HCT116 (cell line): ENCODE data around the gene PDHB. TPM values are rescaled to one million over a fixed set of nuclear protein-coding genes. Genes with fewer than 3 reads are reported as not detected.

Source experiments
- ATAC-seq: fragments of 200-7000 bp; cut with Tn5 transposase; 2 replicates; pipeline ENCODE4 v1.9.1; 2020; ENCODE audit warnings: mild to moderate bottlenecking, moderate library complexity
- BruUV-seq: library from RNA; stranded (reverse); fragments of 400-500 nt; replicated peaks from 2 replicates; lab custom pipeline; 2021; lab: Mats Ljungman, UMichigan
- CTCF ChIA-PET: fragments of 300-600 bp; sonication (Branson Sonifier 250); formaldehyde crosslinking; loops from one replicate; lab custom pipeline; 2021; ENCODE audit warnings: antibody characterized with exemption; lab: Charles Lee
- POLR2A ChIA-PET: fragments of 300-600, 350-600 bp; sonication (Branson Sonifier 250); formaldehyde crosslinking; loops from one replicate; lab custom pipeline; 2021; ENCODE audit warnings: antibody characterized with exemption; lab: Charles Lee
- RAD21 ChIA-PET, 2 experiments: fragments of 300-600 bp; sonication (Branson Sonifier 250); formaldehyde crosslinking; loops; one replicate each; lab custom pipeline; 2023; ENCODE audit warnings: low total read pairs in 2 of 2; ENCODE audit not compliant: uncharacterized antibody in 2 of 2, unreplicated experiment in 2 of 2, low non-redundant PET in 1 of 2; lab: Charles Lee
- DNase-seq: peaks from one replicate; pipeline ENCODE4 v3.0.0-alpha.2; 2010; ENCODE audit warnings: low read depth, low spot score
- H2AFZ ChIP-seq: fragments of 200-600 bp; shearing (Covaris generic), sonication (generic); 2 replicates; pipeline ENCODE4 v1.6.1; 2017; ENCODE audit warnings: low read depth, mixed run types, mixed read lengths, antibody characterized with exemption, low read length; ENCODE audit not compliant: poor library complexity, severe bottlenecking
- H3K27ac ChIP-seq: 2 replicates; pipeline ENCODE4 v1.5.1; 2012; ENCODE audit warnings: low read depth, low read length
- H3K27me3 ChIP-seq: fragments of 200-600 bp; sonication (generic); 2 replicates; pipeline ENCODE4 v1.6.1; 2016; ENCODE audit warnings: mixed run types, low read length, mixed read lengths; ENCODE audit not compliant: insufficient read depth
- H3K36me3 ChIP-seq, 2 experiments: fragments of 200-500 bp in 1 of 2; fragments of 200-600 bp in 1 of 2; sonication (Bioruptor generic) in 1 of 2; sonication (generic) in 1 of 2; 2 replicates each; pipeline versions ENCODE4 v1.5.1 to v1.6.1; 2014 to 2016; ENCODE audit warnings: low read length in 2 of 2, inconsistent platforms in 1 of 2, mixed read lengths in 1 of 2, mixed run types in 1 of 2; ENCODE audit not compliant: insufficient read depth in 2 of 2, control insufficient read depth in 1 of 2
- H3K4me1 ChIP-seq, 2 experiments: fragments of 200-600 bp in 1 of 2; sonication (generic) in 1 of 2; 2 replicates each; pipeline versions ENCODE4 v1.5.1 to v1.6.1; 2012 to 2017; ENCODE audit warnings: low read length in 2 of 2, inconsistent platforms in 1 of 2, mild to moderate bottlenecking in 1 of 2, mixed read lengths in 1 of 2, mixed run types in 1 of 2, moderate library complexity in 1 of 2; ENCODE audit not compliant: insufficient read depth in 2 of 2, control insufficient read depth in 1 of 2
- H3K4me2 ChIP-seq: fragments of 200-600 bp; sonication (generic); 2 replicates; pipeline ENCODE4 v1.6.1; 2017; ENCODE audit warnings: mixed run types, low read length, mixed read lengths
- H3K4me3 ChIP-seq, 2 experiments: fragments of 200-600 bp in 1 of 2; sonication (generic) in 1 of 2; replicated peaks in 1 of 2; 2 replicates each; pipeline ENCODE4 v1.5.1; 2011 to 2016; ENCODE audit warnings: low read length in 2 of 2, control low read depth in 1 of 2, low read depth in 1 of 2, mild to moderate bottlenecking in 1 of 2, mixed read lengths in 1 of 2, mixed run types in 1 of 2
- H3K79me2 ChIP-seq: fragments of 200-600 bp; sonication (generic); 2 replicates; pipeline ENCODE4 v1.6.1; 2017; ENCODE audit warnings: mild to moderate bottlenecking, mixed run types, low read length, moderate library complexity, mixed read lengths; ENCODE audit not compliant: insufficient read depth
- H3K9ac ChIP-seq: fragments of 200-600 bp; sonication (generic); 2 replicates; pipeline ENCODE4 v1.6.1; 2016; ENCODE audit warnings: low read length, mixed read lengths
- H3K9me2 ChIP-seq: fragments of 200-600 bp; sonication (generic), shearing (Covaris generic); 2 replicates; pipeline ENCODE4 v1.6.1; 2017; ENCODE audit warnings: mixed run types, mild to moderate bottlenecking, moderate library complexity; ENCODE audit not compliant: insufficient read depth
- H3K9me3 ChIP-seq, 2 experiments: fragments of 200-500 bp in 1 of 2; fragments of 200-600 bp in 1 of 2; sonication (Bioruptor generic) in 1 of 2; sonication (generic) in 1 of 2; 2 replicates each; pipeline ENCODE4 v1.6.1; 2014 to 2017; ENCODE audit warnings: low read length in 2 of 2, mixed read lengths in 2 of 2, inconsistent platforms in 1 of 2, low read depth in 1 of 2, mild to moderate bottlenecking in 1 of 2, mixed run types in 1 of 2, moderate library complexity in 1 of 2; ENCODE audit not compliant: control insufficient read depth in 1 of 2, insufficient read depth in 1 of 2
- H4K20me1 ChIP-seq: fragments of 200-600 bp; sonication (generic), shearing (Covaris generic); 2 replicates; pipeline ENCODE4 v1.6.1; 2017; ENCODE audit warnings: mixed run types, mild to moderate bottlenecking, moderate library complexity; ENCODE audit not compliant: insufficient read depth
- ATF3 ChIP-seq: IDR thresholded peaks from 2 replicates; pipeline ENCODE4 v1.6.1; 2012
- CBX3 ChIP-seq: IDR thresholded peaks from 2 replicates; pipeline ENCODE4 v1.6.1; 2012; ENCODE audit warnings: low read depth
- CTCF ChIP-seq, 3 experiments: fragments of 200-600 bp in 1 of 3; sonication (generic) in 1 of 3; IDR thresholded peaks in 2 of 3; conservative IDR thresholded peaks in 1 of 3; 2 replicates each; pipeline ENCODE4 v1.5.1; 2012 to 2017; ENCODE audit warnings: low read depth in 2 of 3, low read length in 2 of 3, antibody characterized with exemption in 1 of 3, borderline replicate concordance in 1 of 3, control low read depth in 1 of 3, mild to moderate bottlenecking in 1 of 3, mixed read lengths in 1 of 3, mixed run types in 1 of 3, moderate library complexity in 1 of 3; ENCODE audit not compliant: insufficient read depth in 1 of 3
- EGR1 ChIP-seq: IDR thresholded peaks from 2 replicates; pipeline ENCODE4 v1.6.1; 2012; ENCODE audit warnings: low read depth
- ELF1 ChIP-seq: IDR thresholded peaks from 2 replicates; pipeline ENCODE4 v1.6.1; 2012; ENCODE audit warnings: low read depth, borderline replicate concordance
- EZH2 ChIP-seq: fragments of 200-600 bp; sonication (generic); IDR thresholded peaks from 2 replicates; pipeline ENCODE4 v1.6.1; 2017; ENCODE audit warnings: antibody characterized with exemption, mixed run types
- EZH2phosphoT487 ChIP-seq: fragments of 200-600 bp; IDR thresholded peaks from 2 replicates; pipeline ENCODE4 v1.6.1; 2018; ENCODE audit warnings: antibody characterized with exemption, borderline replicate concordance
- FOSL1 ChIP-seq: IDR thresholded peaks from 2 replicates; pipeline ENCODE4 v1.6.1; 2012; ENCODE audit warnings: low read depth
- JUND ChIP-seq: IDR thresholded peaks from 2 replicates; pipeline ENCODE4 v1.6.1; 2012
- MAX ChIP-seq: IDR thresholded peaks from 2 replicates; pipeline ENCODE4 v1.6.1; 2012
- POLR2A ChIP-seq: IDR thresholded peaks from 2 replicates; pipeline ENCODE4 v1.7.0; 2011; ENCODE audit warnings: borderline replicate concordance; ENCODE audit not compliant: insufficient read depth, insufficient read length; ENCODE audit errors: extremely low read depth
- RAD21 ChIP-seq: IDR thresholded peaks from 2 replicates; pipeline ENCODE4 v1.6.1; 2012; ENCODE audit warnings: low read depth, mild to moderate bottlenecking
- REST ChIP-seq: IDR thresholded peaks from 2 replicates; pipeline ENCODE4 v1.6.1; 2012; ENCODE audit warnings: low read depth
- SIN3A ChIP-seq: IDR thresholded peaks from 2 replicates; pipeline ENCODE4 v1.6.1; 2012; ENCODE audit warnings: low read depth
- SP1 ChIP-seq: IDR thresholded peaks from 2 replicates; pipeline ENCODE4 v1.6.1; 2012; ENCODE audit warnings: low read depth
- SRF ChIP-seq: IDR thresholded peaks from 2 replicates; pipeline ENCODE4 v1.6.1; 2012; ENCODE audit warnings: low read depth
- TCF7L2 ChIP-seq: IDR thresholded peaks from 2 replicates; pipeline ENCODE4 v1.7.0; 2011; ENCODE audit warnings: borderline replicate concordance, inconsistent platforms; ENCODE audit not compliant: insufficient read depth, insufficient read length; ENCODE audit errors: extremely low read depth
- ZBTB33 ChIP-seq: IDR thresholded peaks from 2 replicates; pipeline ENCODE4 v1.6.1; 2011; ENCODE audit warnings: mild to moderate bottlenecking, low read length, moderate library complexity; ENCODE audit not compliant: insufficient replicate concordance; ENCODE audit errors: extremely low read depth
- ZNF274 ChIP-seq: fragments of 200-500 bp; sonication (Bioruptor generic); IDR thresholded peaks from 2 replicates; pipeline ENCODE4 v1.6.1; 2014; ENCODE audit warnings: mild to moderate bottlenecking, low read depth, low read length, inconsistent platforms
- intact Hi-C: fragments of 100-400 bp; cut with micrococcal nuclease; formaldehyde crosslinking; loops from 2 replicates; pipeline ENCODE4 v1.10.0; 2022
- total RNA-seq: library from RNA; stranded (reverse); gene quantifications from one replicate; pipeline ENCODE4 v1.2.1, GENCODE V29; 2021; ENCODE audit not compliant: unreplicated experiment

PDHB gene
- total RNA-seq, 1 experiment from 2014 or later, result 60.2 TPM

GRCh38 chr3:58466899-58467563 lies 33.4 kb upstream of the PDHB start (continued):
- no peak for TF ChIP-seq ZBTB33
- TF ChIP-seq SIN3A, result no peak
- no peak for TF ChIP-seq ZNF274
- no peak for TF ChIP-seq POLR2A

GRCh38 chr3:58464866-58465265 lies 31.2 kb upstream of the PDHB start:
- Histone ChIP-seq H3K4me2 (no peak overlapping the region), H3K4me1 (peaks cover 8 to 22% of the 10 kb centered on the region in 2 experiments), H4K20me1 (no peaks in the 10 kb centered on the region), H2AFZ (peak overlapping the region; percentile 80), H3K27ac (no peak overlapping the region), H3K9ac (no peak overlapping the region), H3K9me3 (no peaks in the 10 kb centered on the region), H3K36me3 (no peaks in the 10 kb centered on the region), H3K4me3 (no peak overlapping the region), H3K9me2 (no peaks in the 10 kb centered on the region), H3K79me2 (no peaks in the 10 kb centered on the region), H3K27me3 (no peaks in the 10 kb centered on the region)
- intact Hi-C loops, result no loop called here
- CTCF ChIA-PET, result no interaction called here
- POLR2A ChIA-PET, result no interaction called here
- no peak for ATAC-seq
- peak; percentile 15 for DNase-seq
- no TSS peak for BruUV-seq
- RAD21 ChIA-PET, result no interaction called here
- TF ChIP-seq RAD21, result no peak
- TF ChIP-seq JUND, result no peak
- TF ChIP-seq SIN3A, result no peak
- TF ChIP-seq ELF1, result no peak
- TF ChIP-seq EZH2phosphoT487, result no peak
- no peak for TF ChIP-seq CBX3
- no peak for TF ChIP-seq EZH2
- TF ChIP-seq CTCF (IDR thresholded peaks at IDR 0.05 in 2 of 3, conservative IDR thresholded peaks at IDR 0.05 in 1 of 3; ENCODE audit: borderline replicate concordance in 1 of 3, insufficient read depth in 1 of 3, low read depth in 2 of 3, low read length in 2 of 3), result no peak
- no peak for TF ChIP-seq EGR1
- no peak for TF ChIP-seq ATF3
- no peak for TF ChIP-seq SP1
- no peak for TF ChIP-seq MAX
- TF ChIP-seq SRF, result no peak
- TF ChIP-seq REST, result no peak
- no peak for TF ChIP-seq FOSL1
- TF ChIP-seq TCF7L2, result no peak
- TF ChIP-seq ZNF274, result no peak
